H9 (cell line): ENCODE results near the gene ZNF880. TPM values are rescaled to one million over a fixed set of nuclear protein-coding genes. Genes with fewer than 3 reads are reported as not detected.

Experiments
- DNase-seq: peaks from one replicate; pipeline ENCODE4 v3.0.0-alpha.2; 2017
- H2AFZ ChIP-seq: one replicate; pipeline ENCODE4 v1.6.1; 2013; ENCODE audit warnings: mild to moderate bottlenecking, low read length, control low read depth, moderate library complexity
- H2AK5ac ChIP-seq: 2 replicates; pipeline ENCODE4 v1.6.1; 2013; ENCODE audit warnings: low read length, control low read depth, mixed read lengths; ENCODE audit not compliant: insufficient read length
- H2BK120ac ChIP-seq: one replicate; pipeline ENCODE4 v1.6.1; 2013; ENCODE audit warnings: low read depth, mild to moderate bottlenecking, low read length, control low read depth, inconsistent platforms; ENCODE audit not compliant: poor library complexity, severe bottlenecking
- H2BK12ac ChIP-seq: 2 replicates; pipeline ENCODE4 v1.6.1; 2013; ENCODE audit warnings: low read length, control low read depth, mixed read lengths, low read depth; ENCODE audit not compliant: insufficient read length
- H2BK15ac ChIP-seq: 2 replicates; pipeline ENCODE4 v1.6.1; 2013; ENCODE audit warnings: low read depth, low read length, control low read depth
- H2BK20ac ChIP-seq: one replicate; pipeline ENCODE4 v1.6.1; 2013; ENCODE audit warnings: low read depth, mild to moderate bottlenecking, low read length, control low read depth, inconsistent platforms; ENCODE audit not compliant: poor library complexity, severe bottlenecking
- H2BK5ac ChIP-seq: 2 replicates; pipeline ENCODE4 v1.6.1; 2013; ENCODE audit warnings: low read length, control low read depth, mixed read lengths; ENCODE audit not compliant: insufficient read length
- H3K14ac ChIP-seq: 2 replicates; pipeline ENCODE4 v1.6.1; 2013; ENCODE audit warnings: low read length, control low read depth; ENCODE audit not compliant: insufficient read depth
- H3K18ac ChIP-seq: 2 replicates; pipeline ENCODE4 v1.6.1; 2013; ENCODE audit warnings: low read depth, mild to moderate bottlenecking, mixed read lengths, low read length, control low read depth; ENCODE audit not compliant: insufficient read length
- H3K23ac ChIP-seq: 2 replicates; pipeline ENCODE4 v1.6.1; 2013; ENCODE audit warnings: low read length, control low read depth, mixed read lengths, low read depth; ENCODE audit not compliant: insufficient read length
- H3K23me2 ChIP-seq: 2 replicates; pipeline ENCODE4 v1.6.1; 2013; ENCODE audit warnings: low read depth, mild to moderate bottlenecking, mixed read lengths, low read length, control low read depth; ENCODE audit not compliant: insufficient read length, poor library complexity, severe bottlenecking
- H3K27ac ChIP-seq: 2 replicates; pipeline ENCODE4 v1.5.1; 2013; ENCODE audit warnings: low read length, control low read depth, mixed read lengths, low read depth; ENCODE audit not compliant: insufficient read length
- H3K27me3 ChIP-seq: 2 replicates; pipeline ENCODE4 v1.6.1; 2013; ENCODE audit warnings: low read length, control low read depth, inconsistent platforms; ENCODE audit not compliant: insufficient read depth
- H3K4ac ChIP-seq: 2 replicates; pipeline ENCODE4 v1.6.1; 2013; ENCODE audit warnings: low read depth, mild to moderate bottlenecking, control low read depth, inconsistent platforms, low read length, moderate library complexity
- H3K4me1 ChIP-seq: 2 replicates; pipeline ENCODE4 v1.6.1; 2013; ENCODE audit warnings: low read length, control low read depth, inconsistent platforms; ENCODE audit not compliant: insufficient read depth
- H3K4me2 ChIP-seq: 2 replicates; pipeline ENCODE4 v1.6.1; 2013; ENCODE audit warnings: low read length, control low read depth, mixed read lengths; ENCODE audit not compliant: insufficient read length, insufficient read depth
- H3K56ac ChIP-seq: 2 replicates; pipeline ENCODE4 v1.6.1; 2013; ENCODE audit warnings: low read depth, mild to moderate bottlenecking, mixed read lengths, low read length, control low read depth; ENCODE audit not compliant: insufficient read length
- H3K79me1 ChIP-seq: 2 replicates; pipeline ENCODE4 v1.6.1; 2013; ENCODE audit warnings: low read depth, mild to moderate bottlenecking, moderate library complexity, low read length, control low read depth, inconsistent platforms; ENCODE audit not compliant: insufficient read depth, poor library complexity, severe bottlenecking
- H3K79me2 ChIP-seq: 2 replicates; pipeline ENCODE4 v1.6.1; 2013; ENCODE audit warnings: low read length, control low read depth, inconsistent platforms; ENCODE audit not compliant: insufficient read depth
- H3K9ac ChIP-seq: 2 replicates; pipeline ENCODE4 v1.6.1; 2013; ENCODE audit warnings: low read length, control low read depth, mixed read lengths; ENCODE audit not compliant: insufficient read length; ENCODE audit errors: extremely low read depth
- H3K9me3 ChIP-seq: one replicate; pipeline ENCODE4 v1.6.1; 2013; ENCODE audit warnings: low read depth, low read length, inconsistent platforms; ENCODE audit not compliant: control insufficient read depth
- H3T11ph ChIP-seq: one replicate; pipeline ENCODE4 v1.6.1; 2013; ENCODE audit warnings: mild to moderate bottlenecking, low read length, control low read depth, inconsistent platforms
- H4K20me1 ChIP-seq: one replicate; pipeline ENCODE4 v1.6.1; 2013; ENCODE audit not compliant: control insufficient read depth, insufficient read length, insufficient read depth
- H4K5ac ChIP-seq: 2 replicates; pipeline ENCODE4 v1.6.1; 2013; ENCODE audit warnings: low read depth, mild to moderate bottlenecking, mixed read lengths, low read length, control low read depth; ENCODE audit not compliant: insufficient read length
- H4K8ac ChIP-seq: replicated peaks from 2 replicates; pipeline ENCODE4 v1.6.1; 2013; ENCODE audit warnings: low read length, control low read depth, mixed read lengths, low read depth; ENCODE audit not compliant: insufficient read length
- H4K91ac ChIP-seq: 2 replicates; pipeline ENCODE4 v1.6.1; 2013; ENCODE audit warnings: low read depth, mild to moderate bottlenecking, moderate library complexity, mixed read lengths, low read length, control low read depth; ENCODE audit not compliant: insufficient read length
- H3K27ac Mint-ChIP-seq, 3 experiments: 2 replicates in 2 of 3; 3 replicates in 1 of 3; pipeline ENCODE4 v1.8.0; 2020 to 2021; ENCODE audit warnings: mixed read lengths in 3 of 3, mild to moderate bottlenecking in 1 of 3, moderate library complexity in 1 of 3
- H3K27me3 Mint-ChIP-seq: 2 replicates; pipeline ENCODE4 v1.8.0; 2021; ENCODE audit warnings: low read depth, mild to moderate bottlenecking, moderate library complexity, mixed read lengths
- H3K36me3 Mint-ChIP-seq, 3 experiments: 2 replicates in 2 of 3; 3 replicates in 1 of 3; pipeline ENCODE4 v1.8.0; 2020 to 2021; ENCODE audit warnings: low read depth in 3 of 3, mixed read lengths in 3 of 3; ENCODE audit not compliant: insufficient read depth in 1 of 3
- H3K4me1 Mint-ChIP-seq, 2 experiments: 2 replicates each; pipeline ENCODE4 v1.8.0; 2020; ENCODE audit warnings: mixed read lengths in 2 of 2
- H3K4me3 Mint-ChIP-seq, 2 experiments: 2 replicates in 1 of 2; 3 replicates in 1 of 2; pipeline ENCODE4 v1.8.0; 2020 to 2021; ENCODE audit warnings: mild to moderate bottlenecking in 2 of 2, mixed read lengths in 2 of 2, moderate library complexity in 1 of 2
- H3K9me3 Mint-ChIP-seq, 2 experiments: 2 replicates in 1 of 2; 3 replicates in 1 of 2; pipeline ENCODE4 v1.8.0; 2020; ENCODE audit warnings: mild to moderate bottlenecking in 2 of 2, mixed read lengths in 2 of 2, moderate library complexity in 1 of 2
- CTCF ChIP-seq: fragments of 200-600 bp; sonication (generic); conservative IDR thresholded peaks from 3 replicates; pipeline ENCODE4 v1.8.0; 2021; ENCODE audit warnings: antibody characterized with exemption, mild to moderate bottlenecking
- WGBS: extraction: QIAGEN DNeasy Blood & Tissue Kit; methylation state at CpG from one replicate; pipeline ENCODE4 v1.1.7; 2013; ENCODE audit warnings: missing lambda C conversion rate, low lambda C conversion rate, mixed read lengths; ENCODE audit not compliant: insufficient read length; ENCODE audit errors: extremely low coverage; 5-methylcytosine and 5-hydroxymethylcytosine counted together
- long read RNA-seq: library from polyadenylated mRNA; unstranded; transcript quantifications from one replicate; pipeline ENCODE4 v2.0.0, GENCODE V29; 2020
- total RNA-seq: library from RNA; stranded (reverse); gene quantifications from 2 replicates; pipeline ENCODE4 v1.2.1, GENCODE V29; 2021

ZNF880 gene
- total RNA-seq, result 1.9 and 2.3 TPM in 2 replicates
- long read RNA-seq, partial matches to known transcripts, result 0 of 1 reads
- long read RNA-seq, other reads (novel, unspliced or antisense), result 0 of 1 reads

GRCh38 chr19:52369559-52370340 lies at the start of gene ZNF880:
ZNF880 (plus strand) TSS chr19:52369923; CDS start chr19:52369966, 43 bp downstream.
- H3K4me1 Mint-ChIP-seq, result no peaks in the 10 kb centered on the region
- Histone ChIP-seq H3K56ac (no peak within 1 kb of the TSS), H2BK5ac (no peak within 1 kb of the TSS), H2BK120ac (peak within 1 kb of the TSS; percentile 95), H3K4me1 (peaks cover 2% of the 10 kb centered on the region; the same call in 1 of the 2 replicates), H3K23me2 (peaks cover 8% of the 10 kb centered on the region), H3K23ac (no peak within 1 kb of the TSS), H3K27ac (peak within 1 kb of the TSS; percentile 24), H3K14ac (peak within 1 kb of the TSS; percentile 98), H2AFZ (peak within 1 kb of the TSS; percentile 9), H3K9me3 (peaks cover 22% of the 10 kb centered on the region), H3K79me2 (peaks cover 2% of the 10 kb centered on the region; the same call in 1 of the 2 replicates), H3K18ac (peak within 1 kb of the TSS; percentile 96), H2AK5ac (no peak within 1 kb of the TSS), H2BK15ac (no peak within 1 kb of the TSS), H3K27me3 (no peaks in the 10 kb centered on the region), H3K4ac (peak within 1 kb of the TSS; percentile 15; the same call in 1 of the 2 replicates), H2BK12ac (no peak within 1 kb of the TSS), H2BK20ac (no peak within 1 kb of the TSS), H4K8ac (no peak within 1 kb of the TSS), H4K91ac (no peak within 1 kb of the TSS), H3K9ac (peak within 1 kb of the TSS; percentile 90), H3K4me2 (peak within 1 kb of the TSS; percentile 44), H3K79me1 (no peaks in the 10 kb centered on the region), H4K20me1 (no peaks in the 10 kb centered on the region), H3T11ph (no peak within 1 kb of the TSS), H4K5ac (no peak within 1 kb of the TSS)
- peak; percentile 87 for DNase-seq
- peaks cover 72 to 87% of the 10 kb centered on the region in 2 experiments for H3K9me3 Mint-ChIP-seq
- no CpG with 5 or more reads among the region's 52 CpGs for whole genome bisulfite sequencing
- H3K27me3 Mint-ChIP-seq, result no peaks in the 10 kb centered on the region; the same call in 1 of the 2 replicates
- TF ChIP-seq CTCF, result no peak
- no peak within 1 kb of the TSS for H3K4me3 Mint-ChIP-seq
- H3K36me3 Mint-ChIP-seq, result peaks cover 40 to 56% (median 55%) of the 10 kb centered on the region in 3 experiments
- H3K27ac Mint-ChIP-seq, result no peak within 1 kb of the TSS
